GM20000 (cell line): ENCODE data around the gene FSCN2.
A peak's percentile ranks its signal among the peaks of the same experiment; 100 is the strongest.

Experiments used
- DNase-seq: peaks from one replicate; pipeline ENCODE4 v3.0.0; 2012; ENCODE audit warnings: low spot score
- CTCF ChIP-seq: IDR thresholded peaks from 2 replicates; pipeline ENCODE4 v1.5.1; 2012; ENCODE audit warnings: mild to moderate bottlenecking, control low read depth; ENCODE audit errors: extremely low read depth, missing control alignments

FSCN2 gene

GRCh38 chr17:81518785-81519283, 9.3 kb upstream of the FSCN2 start:
- peak; percentile 77 for DNase-seq
- TF ChIP-seq CTCF = no peak

DNA sequence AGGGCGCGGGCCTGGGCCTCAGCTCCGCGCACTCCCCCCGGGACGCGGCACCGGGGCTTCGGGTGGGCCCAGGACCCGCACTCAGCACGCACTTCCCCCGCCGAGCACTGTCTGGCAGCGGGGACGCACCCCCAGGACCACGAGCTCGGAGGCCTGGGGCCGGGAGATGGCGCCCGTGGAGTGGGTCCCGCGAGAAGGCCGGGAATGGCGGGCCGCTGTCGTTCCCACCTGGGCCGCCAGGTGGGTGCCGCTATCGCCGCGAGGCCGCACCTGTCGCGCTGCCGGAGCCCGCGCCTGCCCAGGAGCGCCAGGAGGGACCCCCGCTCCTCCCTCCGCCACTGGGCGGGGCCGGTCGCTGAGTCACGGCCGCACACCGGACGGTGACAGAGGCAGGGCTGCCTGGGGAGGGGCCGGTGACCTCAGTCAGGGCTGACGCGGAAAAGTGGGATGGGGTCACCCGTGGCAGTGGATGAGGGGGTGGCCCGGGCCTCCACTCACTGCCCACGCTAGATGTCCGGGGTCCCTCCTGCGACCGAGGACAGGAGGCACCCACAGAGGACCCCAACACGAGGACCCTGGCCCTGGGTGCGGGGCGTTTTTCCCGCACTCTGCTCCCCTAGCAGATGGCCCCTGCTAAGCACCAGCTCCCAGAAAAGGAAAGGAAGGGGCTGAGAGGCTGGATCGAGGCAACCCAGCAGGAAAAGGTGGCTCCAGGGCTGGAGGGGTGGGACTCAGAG, 8.7 kb upstream of the FSCN2 start:
- peak; percentile 36 for TF ChIP-seq CTCF

DNA sequence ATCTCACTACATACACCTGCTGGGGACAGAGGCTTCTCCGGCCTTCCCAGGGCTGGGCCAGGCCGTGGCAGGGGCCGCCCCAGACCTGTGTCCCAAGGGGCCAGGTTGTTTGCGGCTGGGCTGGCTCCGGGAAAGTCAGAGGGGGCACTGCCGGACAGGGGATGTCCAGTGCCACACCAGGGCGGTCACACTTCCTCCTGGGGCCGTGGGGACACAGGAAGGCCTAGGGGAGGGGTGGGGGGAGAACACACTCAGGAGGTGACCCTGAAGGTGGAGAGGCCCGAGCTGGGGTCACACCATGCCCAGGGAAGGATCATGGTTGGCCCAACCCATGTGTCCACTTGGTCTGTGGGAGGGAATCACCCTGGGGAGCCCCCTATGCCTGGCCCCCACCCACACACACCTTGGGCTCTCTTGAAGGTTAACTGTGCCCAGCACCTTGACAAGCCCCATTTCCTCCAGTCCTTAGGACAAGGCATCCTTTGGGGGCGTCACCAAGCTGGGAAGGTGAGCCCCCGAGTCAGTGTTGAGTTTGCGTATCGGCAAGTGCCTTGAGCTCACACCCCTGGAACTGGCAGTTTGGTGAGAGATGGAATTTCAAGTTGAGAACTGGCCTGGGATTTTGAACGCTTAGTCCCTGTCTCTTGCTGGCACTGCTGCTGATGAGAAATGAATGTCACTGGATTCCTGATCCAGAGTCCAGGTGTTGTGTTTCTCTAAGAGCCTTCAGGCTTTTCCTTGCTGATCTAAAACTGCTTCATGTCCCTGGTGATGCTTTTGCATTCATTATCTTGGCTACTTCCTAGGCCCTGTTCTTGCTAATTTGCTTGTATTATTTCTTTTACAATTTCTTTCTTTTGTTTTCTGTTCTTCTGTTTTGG, 7.9 kb upstream of the FSCN2 start:
- DNase-seq = no peak
- TF ChIP-seq CTCF = no peak

More for the DNA sequence above, 8.7 kb upstream of the FSCN2 start:
- DNase-seq = peak; percentile 85

DNA sequence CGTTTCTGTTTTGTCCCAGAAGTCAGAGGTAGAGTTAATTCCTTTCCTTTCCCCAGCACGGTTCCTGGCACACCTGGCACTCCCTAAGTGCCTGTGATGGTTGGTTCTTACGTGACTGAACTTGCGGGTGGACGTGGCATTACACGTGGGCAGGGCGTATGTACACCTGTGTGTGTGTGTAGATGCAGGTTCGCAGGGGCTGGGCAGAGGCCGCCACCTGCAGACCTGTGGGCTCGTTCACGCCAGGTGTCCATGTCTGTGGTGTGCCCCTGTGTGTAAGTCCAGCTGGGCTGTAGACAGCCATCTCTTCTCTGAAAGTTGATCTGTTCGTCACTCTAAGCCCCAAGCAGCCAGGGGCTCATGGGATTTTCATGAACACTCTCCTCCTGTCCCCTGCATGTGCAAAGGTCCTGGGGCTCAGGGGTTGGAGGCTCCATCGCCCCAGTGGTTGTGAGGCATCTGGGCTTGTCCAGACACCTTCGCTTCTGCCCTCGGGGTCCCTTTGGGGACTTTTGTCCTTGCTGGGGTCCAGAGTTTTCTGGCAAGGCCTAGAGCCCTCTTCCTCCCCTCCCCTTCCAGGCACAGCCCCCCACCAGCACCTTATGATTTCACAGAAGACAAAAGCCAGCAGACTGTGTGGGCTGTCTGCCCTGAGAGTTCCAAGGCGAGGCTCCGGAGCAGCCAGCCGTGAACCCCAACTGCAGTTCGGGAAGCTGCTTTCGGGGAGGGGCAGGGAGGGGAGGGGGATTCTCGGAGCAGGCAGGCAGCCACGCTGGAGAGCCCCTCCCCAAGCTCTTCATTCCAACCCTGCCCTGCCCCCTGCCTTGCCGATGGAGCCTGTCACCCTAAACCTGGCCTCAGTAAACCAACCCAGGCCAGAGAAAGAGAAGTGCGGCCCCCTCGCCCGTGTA, 5.4 kb upstream of the FSCN2 start:
- TF ChIP-seq CTCF = no peak
- DNase-seq = no peak

- DNase-seq = no peak
- no peak for TF ChIP-seq CTCF
Measured at GRCh38 chr17:81523402-81524038, 4.7 kb upstream of the FSCN2 start.

DNA sequence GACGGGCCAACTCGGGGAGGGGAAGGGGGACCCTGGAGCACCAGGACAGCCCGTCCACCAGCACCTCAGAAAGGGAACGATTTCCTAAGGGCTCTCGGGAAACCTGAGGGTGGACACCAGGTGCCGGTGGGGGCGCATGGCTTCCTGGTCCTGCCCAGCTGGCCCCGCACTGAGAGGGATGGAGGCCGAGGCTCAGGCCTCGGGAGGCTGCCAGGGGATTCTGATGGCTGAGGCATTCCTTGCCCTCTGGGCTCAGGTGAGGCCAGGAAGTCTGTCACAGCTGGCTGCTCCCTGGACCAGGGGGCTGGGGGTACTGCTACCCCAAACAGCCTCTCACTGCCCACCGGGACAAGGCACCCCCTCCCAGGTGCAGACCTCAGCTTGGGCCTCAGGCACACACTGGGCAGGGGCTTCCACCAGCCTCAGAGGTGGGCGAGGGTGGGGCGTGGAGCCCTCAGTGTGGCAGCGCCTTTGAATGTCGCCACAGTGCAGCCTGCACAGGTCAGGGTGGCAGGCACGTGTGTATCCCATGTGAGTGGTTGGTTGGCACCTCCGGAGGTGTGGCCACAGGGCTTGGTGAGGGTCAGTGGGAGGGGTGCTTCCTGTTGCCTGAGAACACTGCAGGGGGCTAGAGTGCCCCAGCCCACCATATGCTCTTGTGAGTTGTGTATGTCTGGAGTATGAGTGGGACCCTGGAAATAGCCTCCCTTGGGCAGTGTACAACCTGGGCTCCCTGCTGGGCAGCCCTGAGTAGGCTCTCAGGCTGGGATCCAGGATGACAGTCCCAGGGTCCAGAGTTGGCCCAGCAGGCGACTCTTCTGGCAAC, 3.9 kb upstream of the FSCN2 start:
- TF ChIP-seq CTCF = no peak

More for the DNA sequence above, 3.9 kb upstream of the FSCN2 start:
- DNase-seq = no peak
